SW 1271 (cell line): ENCODE results near the gene CD79A.

Source experiments
- DNase-seq, 2 experiments: peaks; one replicate each; lab custom pipeline; 2025; lab: John Stamatoyannopoulos, UW

CD79A gene

DNA sequence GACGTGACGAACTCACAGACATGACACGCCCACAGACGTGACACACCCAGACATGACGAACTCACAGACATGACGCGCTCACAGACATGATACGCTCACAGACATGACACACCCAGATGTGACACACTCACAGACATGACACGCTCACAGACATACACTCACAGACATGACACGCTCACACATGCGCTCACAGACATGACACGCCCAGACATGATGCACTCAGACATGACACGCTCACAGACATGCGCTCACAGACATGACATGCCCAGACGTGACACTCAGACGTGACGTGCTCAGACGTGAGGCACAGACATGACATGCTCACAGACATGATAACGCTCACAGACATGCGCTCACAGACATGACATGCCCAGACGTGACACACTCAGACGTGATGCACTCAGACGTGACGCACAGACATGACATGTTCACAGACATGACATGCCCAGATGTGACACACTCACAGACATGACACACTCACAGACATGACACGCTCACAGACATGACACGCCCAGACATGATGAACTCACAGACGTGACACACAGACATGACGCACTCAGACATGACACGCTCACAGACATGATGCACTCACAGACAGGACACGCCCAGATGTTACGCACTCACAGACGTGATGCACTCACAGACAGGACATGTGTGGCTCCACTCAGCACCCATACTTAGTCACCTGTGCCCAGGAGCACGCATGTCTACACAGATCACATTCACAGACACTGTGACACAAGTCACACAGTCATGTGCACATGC is 43.1 kb downstream of the CD79A start:
- DNase-seq = no peak

DNA sequence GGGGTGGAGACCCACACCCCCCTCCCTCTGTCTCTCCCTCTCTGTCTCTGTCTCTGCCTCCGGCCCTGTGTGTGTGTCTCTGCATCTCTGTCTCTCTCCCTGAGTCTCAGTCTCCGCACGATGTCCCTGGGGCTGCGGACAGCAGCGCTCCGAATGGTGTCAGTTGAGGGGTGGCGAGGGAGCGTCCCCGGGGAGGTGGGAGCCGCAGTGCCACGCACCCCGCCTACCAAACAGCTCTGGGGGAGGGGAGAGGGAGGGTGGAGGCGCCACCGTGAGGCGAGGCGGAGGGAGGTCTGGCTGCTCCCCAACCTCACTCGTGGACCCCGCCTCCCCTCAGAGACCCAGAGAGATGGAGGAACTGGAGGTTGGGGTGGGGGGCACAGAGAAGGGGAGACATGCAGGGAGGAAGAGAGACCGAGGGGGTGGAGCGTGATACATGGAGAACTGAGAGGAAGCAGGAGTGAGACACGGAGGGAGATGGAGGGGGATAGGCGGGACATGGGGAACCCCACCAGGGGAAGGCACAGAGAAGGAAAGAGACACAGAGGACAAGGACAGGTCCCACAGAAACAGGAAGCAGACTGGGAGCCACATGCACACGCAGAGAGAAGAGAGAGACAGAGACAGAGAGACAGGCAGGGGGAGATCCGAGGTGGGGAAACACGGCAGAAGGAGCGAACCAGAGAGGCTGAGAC is 44.0 kb downstream of the CD79A start:
- DNase-seq = no peak

DNA sequence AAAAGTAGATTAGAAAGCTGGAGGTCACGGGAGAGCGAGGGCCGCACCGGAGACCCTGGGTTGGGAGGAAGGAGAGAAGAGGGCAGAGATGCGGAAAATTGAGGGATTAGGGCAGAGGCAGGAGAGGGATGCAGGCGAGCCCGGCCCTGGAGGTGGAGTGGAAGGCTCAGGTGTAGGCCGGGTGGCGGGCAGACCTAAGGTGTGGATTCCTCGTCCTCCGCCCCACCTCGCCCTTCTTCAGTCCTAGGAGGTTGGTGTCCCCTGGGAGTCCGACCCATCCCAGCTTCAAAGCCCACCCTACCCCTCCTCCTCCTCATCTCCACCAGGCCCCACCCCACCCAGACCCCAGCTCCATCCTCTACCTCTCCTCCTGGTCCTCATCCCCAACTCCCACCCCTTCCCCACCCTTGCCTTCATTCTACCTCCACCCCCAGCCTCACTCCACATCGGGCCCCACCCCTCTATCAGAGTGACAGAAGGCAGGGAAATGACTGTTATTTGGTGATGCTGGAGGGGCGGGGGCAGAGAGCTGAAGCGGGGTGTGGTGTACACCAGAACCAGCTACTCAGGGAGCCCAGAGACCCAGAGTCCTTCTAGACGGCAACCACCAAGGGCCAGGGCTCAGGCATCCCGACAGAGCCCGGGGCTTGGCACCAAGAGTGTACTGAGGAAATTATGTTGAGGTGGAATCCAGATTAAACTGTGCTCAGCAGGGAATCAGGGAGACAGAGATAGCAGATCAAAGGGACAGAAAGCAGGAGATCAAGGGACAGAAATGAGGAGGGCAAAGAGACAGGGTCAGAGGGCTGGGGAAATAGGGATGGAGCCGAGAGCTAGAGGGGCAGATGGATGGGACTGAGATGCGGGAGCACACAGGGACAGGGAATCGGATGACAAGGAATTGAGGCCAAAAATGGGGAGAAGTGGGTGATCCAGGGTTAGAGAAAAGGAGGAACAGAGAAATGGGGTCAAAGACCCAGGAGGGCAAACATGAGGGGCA is 44.8 kb downstream of the CD79A start:
- no peak for DNase-seq

GRCh38 chr19:41922585-41922984 is 45.5 kb downstream of the CD79A start:
- no peak for DNase-seq

DNA sequence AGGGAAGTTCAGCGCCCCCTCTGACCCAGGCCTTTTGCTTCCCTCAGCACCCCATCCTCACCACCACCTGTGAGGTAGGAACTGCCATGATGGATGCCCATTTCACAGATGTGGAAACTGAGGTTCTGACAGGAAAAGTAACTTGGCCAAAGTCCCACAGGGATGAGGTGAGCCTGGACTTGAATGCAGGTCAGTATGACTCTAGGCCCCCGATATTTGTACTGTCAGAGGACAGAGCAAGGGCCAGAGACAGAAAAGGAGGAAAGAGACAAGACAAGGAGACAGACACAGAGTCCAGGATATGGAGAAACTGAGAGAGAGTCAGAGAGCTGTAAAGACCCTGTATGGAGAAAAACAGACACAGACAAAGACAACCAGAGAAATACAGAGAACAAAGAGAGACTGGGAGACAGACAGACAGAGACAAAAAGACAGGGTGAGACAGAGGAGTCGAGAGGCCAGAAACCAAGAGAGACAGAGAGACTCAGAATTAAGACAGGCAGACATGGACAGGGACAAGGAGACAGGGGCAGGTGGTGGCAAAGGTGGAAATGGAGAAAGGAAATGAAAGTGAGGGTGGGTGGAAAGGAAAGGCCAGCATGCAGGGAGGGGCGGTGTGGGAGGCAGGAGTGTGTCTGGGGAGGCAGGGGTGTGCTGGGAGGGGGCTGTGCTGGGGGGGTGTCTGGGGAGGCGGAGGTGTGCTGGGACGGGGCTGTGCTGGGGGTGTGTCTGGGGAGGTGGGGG is 46.1 kb downstream of the CD79A start:
- DNase-seq = no peak

- DNase-seq = no peak
Measured at GRCh38 chr19:41924151-41925145, 47.4 kb downstream of the CD79A start.

- DNase-seq = no peak
Measured at GRCh38 chr19:41925208-41926003, 48.3 kb downstream of the CD79A start.

DNA sequence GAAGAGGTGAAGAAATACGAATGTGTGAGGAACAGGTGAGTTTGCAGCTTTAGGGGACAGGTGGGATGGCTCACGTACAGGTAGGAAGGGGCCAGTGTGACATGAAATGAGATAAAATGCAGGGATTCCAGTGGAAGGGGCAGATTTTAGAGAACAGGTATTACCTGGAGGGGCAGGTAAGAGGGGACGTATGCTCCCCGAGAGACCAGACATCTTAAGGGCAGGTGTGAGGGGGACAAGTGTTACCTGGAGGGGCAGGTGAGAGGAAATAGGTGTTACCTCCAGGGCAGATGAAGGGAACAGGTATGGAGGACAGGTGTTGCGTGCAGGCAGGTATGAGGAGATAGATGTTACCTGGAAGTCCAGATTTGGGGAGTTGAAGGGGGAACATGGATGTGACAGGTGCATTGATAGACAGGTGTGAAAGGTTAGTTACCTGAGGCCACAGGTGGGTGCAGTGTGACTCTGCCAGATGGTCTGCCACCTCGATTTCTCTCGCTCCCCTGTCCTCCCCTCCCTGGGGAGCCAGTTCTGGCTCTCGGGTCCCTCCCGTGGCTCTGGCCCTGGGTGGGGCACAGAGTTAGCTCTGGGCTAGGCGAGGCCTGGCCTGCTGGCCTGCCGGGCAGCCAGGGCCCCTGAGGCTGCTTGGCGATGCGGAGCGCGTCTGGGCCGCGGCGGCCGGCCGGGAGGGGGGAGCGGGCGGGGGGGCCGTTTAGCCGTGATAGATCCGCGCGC is 49.1 kb downstream of the CD79A start:
- DNase-seq = no peak

- no peak for DNase-seq
Measured at GRCh38 chr19:41926763-41927496, 49.9 kb downstream of the CD79A start.

DNA sequence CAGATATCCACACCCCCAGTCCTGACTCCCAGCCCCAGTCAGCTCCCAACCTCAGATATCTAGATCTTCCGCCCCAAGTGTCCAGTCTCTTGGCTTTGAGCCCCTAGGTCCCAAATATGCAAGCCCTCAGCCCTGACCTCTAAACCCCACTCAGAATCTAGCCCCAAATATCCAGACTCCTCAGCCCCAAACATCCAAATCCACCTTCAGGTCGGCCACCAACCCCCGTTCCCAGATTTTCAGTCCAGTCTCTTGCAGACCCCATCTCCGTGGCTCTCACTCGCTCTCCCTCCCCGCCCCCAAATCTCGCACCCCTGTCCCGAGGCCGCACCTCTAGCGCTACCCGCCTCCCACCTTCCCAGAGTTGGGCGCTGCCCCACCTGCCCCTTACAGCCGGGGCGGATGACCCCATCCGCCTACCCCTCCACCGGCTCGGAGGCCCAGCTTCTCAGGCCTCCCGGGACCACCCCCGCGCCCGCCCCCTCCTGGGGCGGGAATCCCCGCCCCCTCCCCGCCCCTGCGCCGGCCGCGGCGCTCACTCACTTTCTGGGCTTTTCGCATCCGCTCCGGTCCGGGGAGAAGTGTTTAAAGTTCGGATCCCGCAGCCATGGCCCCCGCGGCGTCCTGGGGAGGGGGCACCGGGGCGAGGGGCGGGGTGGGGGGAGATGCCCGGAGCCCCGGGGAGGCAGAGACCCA is 50.6 kb downstream of the CD79A start:
- DNase-seq = no peak

GRCh38 chr19:41928221-41928683 is 51.2 kb downstream of the CD79A start, which contains the start of gene ERFL:
TSS of gene ERFL (minus strand) at chr19:41928449. CDS start at chr19:41912919, 15,530 bp downstream.
- DNase-seq = no peak

DNA sequence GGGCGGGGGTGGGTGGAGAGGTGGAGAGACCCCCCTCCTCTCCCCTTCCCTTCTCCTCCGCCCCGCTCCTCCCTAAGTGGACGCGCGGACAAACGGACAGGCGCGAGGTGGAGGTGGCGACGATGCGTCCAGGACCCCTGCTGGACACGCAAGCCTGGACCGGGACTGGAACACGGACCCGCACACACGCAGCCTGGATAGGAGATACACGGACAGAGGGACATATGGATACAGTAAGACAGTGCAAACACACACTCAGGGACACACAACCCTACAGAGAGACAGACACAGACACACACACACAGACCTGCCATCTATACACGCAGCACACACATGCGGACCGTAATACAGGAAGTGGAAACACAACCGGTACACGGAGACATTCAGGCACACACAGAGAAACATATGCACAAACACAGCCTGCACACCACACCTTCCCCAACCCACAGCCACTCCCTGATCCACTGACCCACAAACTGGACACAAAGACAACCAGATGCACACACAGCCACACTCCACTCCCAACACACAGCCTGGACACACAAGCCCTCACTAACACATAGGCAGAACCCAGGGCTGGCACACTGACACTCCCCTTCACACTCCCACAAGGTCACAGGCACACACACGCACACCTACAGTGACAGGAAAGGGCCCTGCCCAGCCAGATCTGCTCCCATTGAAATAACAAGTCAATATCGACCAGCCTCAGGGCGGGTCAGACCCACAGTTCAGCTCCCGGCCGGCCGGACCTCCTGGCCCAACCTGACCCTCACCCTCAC is 51.9 kb downstream of the CD79A start:
- no peak for DNase-seq

DNA sequence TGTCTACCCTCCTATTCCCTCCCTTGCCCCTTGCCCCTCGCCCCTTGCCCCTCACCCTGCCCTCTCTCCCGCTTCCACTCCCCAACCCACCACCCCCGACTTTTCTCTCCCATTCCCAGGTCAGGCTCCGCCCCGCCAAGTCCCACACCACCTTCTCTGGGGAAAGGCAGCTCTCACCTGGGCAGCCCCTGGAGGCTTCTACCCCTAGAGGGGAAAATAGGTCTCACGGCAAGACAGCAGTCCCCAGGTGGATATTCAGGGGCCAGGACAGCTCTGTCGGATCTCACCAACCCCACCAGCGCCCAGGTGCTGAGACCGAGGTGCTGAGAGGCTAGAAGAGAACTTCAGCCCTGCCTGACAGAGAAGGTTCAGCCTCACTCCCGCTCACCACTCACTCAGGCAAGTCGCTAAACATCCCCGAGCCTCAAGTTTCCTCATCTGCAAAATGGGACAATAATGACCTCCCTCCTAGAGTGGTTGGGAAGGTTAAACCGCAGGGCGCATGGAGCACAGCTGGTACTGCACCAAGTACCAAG is 52.5 kb downstream of the CD79A start:
- DNase-seq = no peak

DNA sequence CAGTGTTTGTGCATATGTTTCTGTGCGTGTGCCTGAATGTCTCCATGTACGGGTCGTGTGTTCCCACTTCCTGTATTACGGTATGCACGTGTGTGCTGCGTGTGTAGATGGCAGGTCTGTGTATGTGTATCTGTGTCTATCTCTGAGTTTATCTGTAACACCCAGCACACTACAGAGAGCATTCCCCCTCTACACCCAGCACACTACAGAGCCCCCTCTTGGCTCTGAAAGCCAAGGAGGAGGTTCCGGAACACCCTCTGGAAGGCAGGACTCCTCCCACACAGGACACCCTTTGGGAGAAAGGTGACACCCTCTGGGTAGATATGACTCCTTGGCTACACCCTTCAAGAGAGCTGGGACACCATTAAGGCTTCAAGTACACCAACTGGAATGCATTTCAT is 53.2 kb downstream of the CD79A start:
- DNase-seq = no peak
